GM23338 (cell line): ENCODE measurements around the gene RTN4RL1. TPM values are rescaled to one million over a fixed set of nuclear protein-coding genes. Genes with fewer than 3 reads are reported as not detected.

Experiments
- ATAC-seq: fragments of 200-7000 bp; cut with Tn5 transposase; 3 replicates; pipeline ENCODE4 v1.9.1; 2020
- DNase-seq: peaks from one replicate; pipeline ENCODE4 v3.0.0-alpha.2; 2015; ENCODE audit warnings: low spot score
- H2AFZ ChIP-seq: fragments of 200-600 bp; sonication (generic); 2 replicates; pipeline ENCODE4 v1.8.0; 2016; ENCODE audit warnings: antibody characterized with exemption, mild to moderate bottlenecking, moderate library complexity
- H3F3A ChIP-seq: fragments of 200-600 bp; sonication (generic); replicated peaks from 2 replicates; pipeline ENCODE4 v1.8.0; 2017; ENCODE audit warnings: antibody characterized with exemption, mixed run types, low read depth
- H3K27ac ChIP-seq: fragments of 200-600 bp; sonication (generic); 2 replicates; pipeline ENCODE4 v1.6.1; 2016; ENCODE audit warnings: low read depth
- H3K27me3 ChIP-seq: fragments of 200-600 bp; sonication (generic); 2 replicates; pipeline ENCODE4 v1.8.0; 2016; ENCODE audit warnings: mild to moderate bottlenecking, mixed run types, moderate library complexity; ENCODE audit not compliant: insufficient read depth
- H3K36me3 ChIP-seq: fragments of 200-600 bp; sonication (generic); 2 replicates; pipeline ENCODE4 v1.8.0; 2016; ENCODE audit warnings: mild to moderate bottlenecking; ENCODE audit not compliant: insufficient read depth
- H3K4me1 ChIP-seq: fragments of 200-600 bp; sonication (generic); 2 replicates; pipeline ENCODE4 v1.8.0; 2016; ENCODE audit warnings: mild to moderate bottlenecking, moderate library complexity; ENCODE audit not compliant: insufficient read depth
- H3K4me2 ChIP-seq: fragments of 200-600 bp; sonication (generic); 2 replicates; pipeline ENCODE4 v1.7.1; 2017; ENCODE audit warnings: mixed run types
- H3K4me3 ChIP-seq: fragments of 200-600 bp; sonication (generic); 2 replicates; pipeline ENCODE4 v1.6.1; 2016; ENCODE audit warnings: mixed run types
- H3K79me2 ChIP-seq: fragments of 200-600 bp; sonication (generic); replicated peaks from 2 replicates; pipeline ENCODE4 v1.8.0; 2017; ENCODE audit warnings: mild to moderate bottlenecking; ENCODE audit not compliant: insufficient read depth
- H3K9me2 ChIP-seq: fragments of 200-600 bp; sonication (generic); 2 replicates; pipeline ENCODE4 v1.8.0; 2017; ENCODE audit not compliant: insufficient read depth
- H4K20me1 ChIP-seq: fragments of 200-600 bp; sonication (generic); replicated peaks from 2 replicates; pipeline ENCODE4 v1.8.0; 2017; ENCODE audit warnings: mild to moderate bottlenecking; ENCODE audit not compliant: insufficient read depth
- H3K27ac Mint-ChIP-seq: 2 replicates; pipeline ENCODE4 v1.8.0; 2020; ENCODE audit warnings: inconsistent platforms, mild to moderate bottlenecking, moderate library complexity, mixed read lengths
- H3K27me3 Mint-ChIP-seq: 3 replicates; pipeline ENCODE4 v1.8.0; 2022; ENCODE audit warnings: low read depth, mild to moderate bottlenecking, moderate library complexity, mixed read lengths, inconsistent platforms; ENCODE audit not compliant: insufficient read depth, poor library complexity
- H3K36me3 Mint-ChIP-seq: 3 replicates; pipeline ENCODE4 v1.8.0; 2021; ENCODE audit warnings: low read depth, mild to moderate bottlenecking, inconsistent platforms, moderate library complexity, mixed read lengths
- H3K4me1 Mint-ChIP-seq: 3 replicates; pipeline ENCODE4 v1.8.0; 2020; ENCODE audit warnings: mild to moderate bottlenecking, inconsistent platforms, mixed read lengths
- H3K4me3 Mint-ChIP-seq: 3 replicates; pipeline ENCODE4 v1.8.0; 2021; ENCODE audit warnings: moderate library complexity, mild to moderate bottlenecking, inconsistent platforms, mixed read lengths
- H3K9me3 Mint-ChIP-seq: 3 replicates; pipeline ENCODE4 v1.8.0; 2020; ENCODE audit warnings: moderate library complexity, mild to moderate bottlenecking, inconsistent platforms, mixed read lengths
- CREB1 ChIP-seq: fragments of 250-450 bp; sonication (Bioruptor Pico); IDR thresholded peaks from 2 replicates; pipeline ENCODE4 v1.5.0; 2020; ENCODE audit warnings: low read depth, mild to moderate bottlenecking, moderate library complexity
- EZH2 ChIP-seq: fragments of 200-600 bp; sonication (generic); IDR thresholded peaks from one replicate; pipeline ENCODE4 v1.8.0; 2017; ENCODE audit warnings: antibody characterized with exemption, mild to moderate bottlenecking, low read depth; ENCODE audit not compliant: unreplicated experiment
- EZH2phosphoT487 ChIP-seq: fragments of 200-600 bp; sonication (generic); IDR thresholded peaks from one replicate; pipeline ENCODE4 v1.8.1; 2018; ENCODE audit warnings: antibody characterized with exemption; ENCODE audit not compliant: unreplicated experiment
- POLR2AphosphoS5 ChIP-seq: IDR thresholded peaks from 2 replicates; pipeline ENCODE4 v1.6.1; 2016; ENCODE audit warnings: antibody characterized with exemption, low read depth
- STAT1 ChIP-seq: IDR thresholded peaks from one replicate; pipeline ENCODE4 v1.6.1; 2016; ENCODE audit warnings: antibody characterized with exemption; ENCODE audit not compliant: unreplicated experiment
- ZNF114 ChIP-seq: fragments of 250-450 bp; sonication (Bioruptor Pico); IDR thresholded peaks from 2 replicates; pipeline ENCODE4 v1.5.0; 2020; ENCODE audit warnings: mild to moderate bottlenecking, moderate library complexity
- ZNF331 ChIP-seq: fragments of 250-450 bp; sonication (Bioruptor Pico); IDR thresholded peaks from 2 replicates; pipeline ENCODE4 v1.5.0; 2020; ENCODE audit warnings: low read depth, mild to moderate bottlenecking, moderate library complexity
- polyA plus RNA-seq: library from polyadenylated mRNA; unstranded; fragments of >200 nt; fragmentation: Nextera tagmentation; extraction: Ambion mirVana; gene quantifications from 2 replicates; pipeline ENCODE4 v1.2.1, GENCODE V29; 2016
- total RNA-seq: library from RNA; depleted of rRNA; stranded (reverse); fragments of >200 nt; shearing (Covaris generic); gene quantifications from 2 replicates; pipeline ENCODE4 v1.2.3, GENCODE V29; 2014
- TF ChIP-seq, protein P1 (sequence below): IDR thresholded peaks from 2 replicates; pipeline ENCODE4 v1.6.1; 2016; ENCODE audit warnings: antibody characterized with exemption
- TF ChIP-seq, protein P2 (sequence below): IDR thresholded peaks from one replicate; pipeline ENCODE4 v1.6.1; 2018; ENCODE audit warnings: antibody characterized with exemption; ENCODE audit not compliant: unreplicated experiment
- TF ChIP-seq, protein P3 (sequence below), 2 experiments: fragments of 200-600 bp in 1 of 2; sonication (generic) in 1 of 2; conservative IDR thresholded peaks; 2 replicates each; pipeline versions ENCODE4 v1.5.1 to v1.6.1; 2016 to 2017; ENCODE audit warnings: antibody characterized with exemption in 2 of 2, low read depth in 2 of 2, mild to moderate bottlenecking in 2 of 2, moderate library complexity in 1 of 2

The RTN4RL1 gene
- total and polyA plus RNA-seq, 2 experiments from 2014 or later: 0.17 TPM; not detected in 1

DNA sequence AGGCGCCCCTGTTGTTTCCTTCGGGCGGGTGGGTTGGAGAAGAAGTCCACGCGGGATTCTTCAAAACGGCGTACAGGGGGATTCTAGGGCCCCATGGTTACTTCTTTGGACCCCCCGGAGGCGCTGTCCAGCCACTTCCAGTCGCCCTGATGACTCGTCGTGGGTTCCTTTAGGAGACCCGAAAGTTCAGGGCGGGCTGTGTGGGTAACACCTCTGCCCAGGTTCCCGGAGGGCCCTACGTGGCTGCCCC lies 29.1 kb upstream of the RTN4RL1 start:
- Histone ChIP-seq H2AFZ (no peak overlapping the region), H4K20me1 (no peaks in the 10 kb centered on the region; the same call in 1 of the 2 replicates), H3K79me2 (no peaks in the 10 kb centered on the region), H3F3A (peaks cover 10% of the 10 kb centered on the region; the same call in 1 of the 2 replicates), H3K27me3 (peaks cover 93% of the 10 kb centered on the region), H3K4me3 (peak overlapping the region; percentile 59), H3K4me1 (peaks cover 6% of the 10 kb centered on the region; the same call in 1 of the 2 replicates), H3K27ac (no peak overlapping the region), H3K4me2 (peak overlapping the region; percentile 81), H3K9me2 (no peaks in the 10 kb centered on the region), H3K36me3 (no peaks in the 10 kb centered on the region)
- H3K9me3 Mint-ChIP-seq: no peaks in the 10 kb centered on the region; the same call in 2 of the 3 replicates
- no peak for DNase-seq
- no peaks in the 10 kb centered on the region; the same call in 2 of the 3 replicates for H3K36me3 Mint-ChIP-seq
- H3K27me3 Mint-ChIP-seq: peaks cover 62% of the 10 kb centered on the region
- no peak for TF ChIP-seq POLR2AphosphoS5
- no peak for TF ChIP-seq CREB1 (CRISPR knock-in tag)
- no peak for TF ChIP-seq EZH2
- TF ChIP-seq STAT1: no peak
- no peak for TF ChIP-seq ZNF331 (CRISPR knock-in tag)
- TF ChIP-seq, protein P1, sequence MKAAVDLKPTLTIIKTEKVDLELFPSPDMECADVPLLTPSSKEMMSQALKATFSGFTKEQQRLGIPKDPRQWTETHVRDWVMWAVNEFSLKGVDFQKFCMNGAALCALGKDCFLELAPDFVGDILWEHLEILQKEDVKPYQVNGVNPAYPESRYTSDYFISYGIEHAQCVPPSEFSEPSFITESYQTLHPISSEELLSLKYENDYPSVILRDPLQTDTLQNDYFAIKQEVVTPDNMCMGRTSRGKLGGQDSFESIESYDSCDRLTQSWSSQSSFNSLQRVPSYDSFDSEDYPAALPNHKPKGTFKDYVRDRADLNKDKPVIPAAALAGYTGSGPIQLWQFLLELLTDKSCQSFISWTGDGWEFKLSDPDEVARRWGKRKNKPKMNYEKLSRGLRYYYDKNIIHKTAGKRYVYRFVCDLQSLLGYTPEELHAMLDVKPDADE: no peak
- TF ChIP-seq, protein P2, sequence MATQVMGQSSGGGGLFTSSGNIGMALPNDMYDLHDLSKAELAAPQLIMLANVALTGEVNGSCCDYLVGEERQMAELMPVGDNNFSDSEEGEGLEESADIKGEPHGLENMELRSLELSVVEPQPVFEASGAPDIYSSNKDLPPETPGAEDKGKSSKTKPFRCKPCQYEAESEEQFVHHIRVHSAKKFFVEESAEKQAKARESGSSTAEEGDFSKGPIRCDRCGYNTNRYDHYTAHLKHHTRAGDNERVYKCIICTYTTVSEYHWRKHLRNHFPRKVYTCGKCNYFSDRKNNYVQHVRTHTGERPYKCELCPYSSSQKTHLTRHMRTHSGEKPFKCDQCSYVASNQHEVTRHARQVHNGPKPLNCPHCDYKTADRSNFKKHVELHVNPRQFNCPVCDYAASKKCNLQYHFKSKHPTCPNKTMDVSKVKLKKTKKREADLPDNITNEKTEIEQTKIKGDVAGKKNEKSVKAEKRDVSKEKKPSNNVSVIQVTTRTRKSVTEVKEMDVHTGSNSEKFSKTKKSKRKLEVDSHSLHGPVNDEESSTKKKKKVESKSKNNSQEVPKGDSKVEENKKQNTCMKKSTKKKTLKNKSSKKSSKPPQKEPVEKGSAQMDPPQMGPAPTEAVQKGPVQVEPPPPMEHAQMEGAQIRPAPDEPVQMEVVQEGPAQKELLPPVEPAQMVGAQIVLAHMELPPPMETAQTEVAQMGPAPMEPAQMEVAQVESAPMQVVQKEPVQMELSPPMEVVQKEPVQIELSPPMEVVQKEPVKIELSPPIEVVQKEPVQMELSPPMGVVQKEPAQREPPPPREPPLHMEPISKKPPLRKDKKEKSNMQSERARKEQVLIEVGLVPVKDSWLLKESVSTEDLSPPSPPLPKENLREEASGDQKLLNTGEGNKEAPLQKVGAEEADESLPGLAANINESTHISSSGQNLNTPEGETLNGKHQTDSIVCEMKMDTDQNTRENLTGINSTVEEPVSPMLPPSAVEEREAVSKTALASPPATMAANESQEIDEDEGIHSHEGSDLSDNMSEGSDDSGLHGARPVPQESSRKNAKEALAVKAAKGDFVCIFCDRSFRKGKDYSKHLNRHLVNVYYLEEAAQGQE: no peak
- TF ChIP-seq ZNF114: no peak
- no peak for TF ChIP-seq EZH2phosphoT487
- H3K4me1 Mint-ChIP-seq: no peaks in the 10 kb centered on the region; the same call in 2 of the 3 replicates
- ATAC-seq: no peak
- H3K4me3 Mint-ChIP-seq: peak overlapping the region; percentile 57
- H3K27ac Mint-ChIP-seq: no peak overlapping the region

DNA sequence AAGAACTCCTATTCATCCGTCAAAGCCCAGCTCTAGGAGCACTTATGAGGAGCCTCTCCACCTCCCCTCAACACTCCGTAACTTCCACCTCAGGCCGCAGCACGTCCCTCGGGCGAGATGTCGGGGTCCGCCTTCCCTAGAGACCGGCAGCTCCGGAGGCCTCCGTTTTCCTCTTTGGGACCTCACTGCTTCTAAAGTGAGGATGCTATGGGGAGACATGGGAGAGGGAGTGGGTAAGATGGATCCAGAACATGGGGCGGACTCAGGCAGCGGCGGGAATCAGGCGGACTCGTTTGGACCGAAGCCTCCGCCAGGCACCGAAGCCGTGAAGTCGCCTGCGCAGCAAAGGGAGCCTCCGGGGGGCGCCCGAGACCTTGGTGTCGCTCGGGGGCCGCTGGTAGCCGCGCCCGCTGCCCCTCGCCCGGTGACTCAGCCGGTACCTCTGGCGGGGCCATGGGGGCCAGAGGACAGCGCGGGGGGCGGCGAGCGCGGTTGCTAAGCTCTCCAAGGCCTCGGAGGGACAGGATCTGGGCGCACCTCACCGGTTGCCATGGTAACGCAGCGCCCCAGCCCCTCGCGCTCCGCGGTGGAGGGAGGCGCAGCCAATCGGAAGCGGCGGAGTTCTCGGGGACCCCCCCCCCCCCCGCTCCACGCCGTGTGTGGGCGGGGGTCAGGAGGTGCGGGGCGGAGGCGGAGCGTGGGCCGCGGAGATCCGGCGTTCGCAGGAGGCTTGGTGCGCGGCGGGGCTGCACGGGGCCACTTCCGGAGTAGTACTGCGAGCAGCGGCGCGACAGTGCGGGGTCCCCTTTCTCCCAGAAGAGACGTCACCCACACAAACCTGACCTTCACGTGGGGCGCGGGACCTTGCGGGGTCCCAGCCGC lies 28.5 kb upstream of the RTN4RL1 start:
- H3K4me3 Mint-ChIP-seq: peak overlapping the region; percentile 65
- DNase-seq: peak; percentile 88
- ATAC-seq: peak; percentile 4

More for the DNA sequence above, 28.5 kb upstream of the RTN4RL1 start:
- H3K79me2 ChIP-seq: no peaks in the 10 kb centered on the region
- peak overlapping the region; percentile 81 for H3K4me2 ChIP-seq
- no peaks in the 10 kb centered on the region; the same call in 1 of the 2 replicates for H4K20me1 ChIP-seq
- H3K4me3 ChIP-seq: peak overlapping the region; percentile 59
- H3K27me3 ChIP-seq: peaks cover 93% of the 10 kb centered on the region
- H3K9me2 ChIP-seq: no peaks in the 10 kb centered on the region
- TF ChIP-seq, protein P1: no peak; the same call in 1 of the 2 replicates
- TF ChIP-seq, protein P3, sequence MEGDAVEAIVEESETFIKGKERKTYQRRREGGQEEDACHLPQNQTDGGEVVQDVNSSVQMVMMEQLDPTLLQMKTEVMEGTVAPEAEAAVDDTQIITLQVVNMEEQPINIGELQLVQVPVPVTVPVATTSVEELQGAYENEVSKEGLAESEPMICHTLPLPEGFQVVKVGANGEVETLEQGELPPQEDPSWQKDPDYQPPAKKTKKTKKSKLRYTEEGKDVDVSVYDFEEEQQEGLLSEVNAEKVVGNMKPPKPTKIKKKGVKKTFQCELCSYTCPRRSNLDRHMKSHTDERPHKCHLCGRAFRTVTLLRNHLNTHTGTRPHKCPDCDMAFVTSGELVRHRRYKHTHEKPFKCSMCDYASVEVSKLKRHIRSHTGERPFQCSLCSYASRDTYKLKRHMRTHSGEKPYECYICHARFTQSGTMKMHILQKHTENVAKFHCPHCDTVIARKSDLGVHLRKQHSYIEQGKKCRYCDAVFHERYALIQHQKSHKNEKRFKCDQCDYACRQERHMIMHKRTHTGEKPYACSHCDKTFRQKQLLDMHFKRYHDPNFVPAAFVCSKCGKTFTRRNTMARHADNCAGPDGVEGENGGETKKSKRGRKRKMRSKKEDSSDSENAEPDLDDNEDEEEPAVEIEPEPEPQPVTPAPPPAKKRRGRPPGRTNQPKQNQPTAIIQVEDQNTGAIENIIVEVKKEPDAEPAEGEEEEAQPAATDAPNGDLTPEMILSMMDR (conservative IDR thresholded peaks at IDR 0.05; ENCODE audit: low read depth in 2 of 2): peak; percentile 60 to 75
- TF ChIP-seq EZH2: peak; percentile 83
- H3K27me3 Mint-ChIP-seq: peaks cover 65% of the 10 kb centered on the region
- H3K27ac ChIP-seq: no peak overlapping the region
- H3F3A ChIP-seq: peaks cover 12% of the 10 kb centered on the region; the same call in 1 of the 2 replicates
- H3K27ac Mint-ChIP-seq: no peak overlapping the region
- no peaks in the 10 kb centered on the region; the same call in 2 of the 3 replicates for H3K4me1 Mint-ChIP-seq
- no peak overlapping the region; the same call in 1 of the 2 replicates for H2AFZ ChIP-seq
- no peaks in the 10 kb centered on the region; the same call in 2 of the 3 replicates for H3K9me3 Mint-ChIP-seq
- H3K36me3 Mint-ChIP-seq: no peaks in the 10 kb centered on the region; the same call in 2 of the 3 replicates
- H3K36me3 ChIP-seq: no peaks in the 10 kb centered on the region
- H3K4me1 ChIP-seq: peaks cover 6% of the 10 kb centered on the region; the same call in 1 of the 2 replicates
